Esophagus (tissue), 2 donors: Measurements from ENCODE around the gene MRC2. TPM values are rescaled to one million over a fixed set of nuclear protein-coding genes. Genes with fewer than 3 reads are reported as not detected.

ENCODE experiments used
- H3K27ac ChIP-seq, 2 donors: one replicate each; pipeline ENCODE4 v1.5.1; 2013; ENCODE audit warnings: low read depth in 2 of 2, mild to moderate bottlenecking in 2 of 2, inconsistent platforms in 1 of 2, low read length in 1 of 2, moderate library complexity in 1 of 2
- H3K27me3 ChIP-seq, 2 donors: one replicate each; pipeline ENCODE4 v1.6.1; 2013; ENCODE audit warnings: low read length in 2 of 2, control low read depth in 1 of 2, mild to moderate bottlenecking in 1 of 2; ENCODE audit not compliant: insufficient read depth in 2 of 2, control insufficient read depth in 1 of 2
- H3K36me3 ChIP-seq, 2 donors: one replicate each; pipeline ENCODE4 v1.6.1; 2013; ENCODE audit warnings: low read length in 1 of 2; ENCODE audit not compliant: control insufficient read depth in 2 of 2, insufficient read depth in 2 of 2
- H3K4me1 ChIP-seq, 2 donors: one replicate each; pipeline ENCODE4 v1.6.1; 2013; ENCODE audit warnings: low read length in 1 of 2; ENCODE audit not compliant: control insufficient read depth in 2 of 2, insufficient read depth in 2 of 2
- H3K4me3 ChIP-seq, 2 donors: one replicate each; pipeline ENCODE4 v1.5.1; 2013; ENCODE audit warnings: low read length in 2 of 2, mild to moderate bottlenecking in 2 of 2, low read depth in 1 of 2, moderate library complexity in 1 of 2
- H3K9me3 ChIP-seq, 2 donors: one replicate each; pipeline ENCODE4 v1.6.1; 2013; ENCODE audit warnings: mild to moderate bottlenecking in 2 of 2, low read depth in 1 of 2, low read length in 1 of 2, moderate library complexity in 1 of 2; ENCODE audit not compliant: control insufficient read depth in 2 of 2, insufficient read depth in 1 of 2
- WGBS, 2 donors: extraction: QIAGEN DNeasy Blood & Tissue Kit; methylation state at CpG; one replicate each; pipeline ENCODE4 v1.1.7; 2013; 5-methylcytosine and 5-hydroxymethylcytosine counted together
- polyA plus RNA-seq, 2 donors: library from polyadenylated mRNA; stranded (reverse); fragments of 200-250 nt; gene quantifications; one replicate each; pipeline ENCODE4 v1.2.3, GENCODE V29; 2013
- donor health status: healthy with polysubstance abuse.
- donor health status: Bipolar disorder and iron deficiency.

The MRC2 gene
- polyA plus RNA-seq, 2 donors = 24.6 to 54.6 TPM

DNA sequence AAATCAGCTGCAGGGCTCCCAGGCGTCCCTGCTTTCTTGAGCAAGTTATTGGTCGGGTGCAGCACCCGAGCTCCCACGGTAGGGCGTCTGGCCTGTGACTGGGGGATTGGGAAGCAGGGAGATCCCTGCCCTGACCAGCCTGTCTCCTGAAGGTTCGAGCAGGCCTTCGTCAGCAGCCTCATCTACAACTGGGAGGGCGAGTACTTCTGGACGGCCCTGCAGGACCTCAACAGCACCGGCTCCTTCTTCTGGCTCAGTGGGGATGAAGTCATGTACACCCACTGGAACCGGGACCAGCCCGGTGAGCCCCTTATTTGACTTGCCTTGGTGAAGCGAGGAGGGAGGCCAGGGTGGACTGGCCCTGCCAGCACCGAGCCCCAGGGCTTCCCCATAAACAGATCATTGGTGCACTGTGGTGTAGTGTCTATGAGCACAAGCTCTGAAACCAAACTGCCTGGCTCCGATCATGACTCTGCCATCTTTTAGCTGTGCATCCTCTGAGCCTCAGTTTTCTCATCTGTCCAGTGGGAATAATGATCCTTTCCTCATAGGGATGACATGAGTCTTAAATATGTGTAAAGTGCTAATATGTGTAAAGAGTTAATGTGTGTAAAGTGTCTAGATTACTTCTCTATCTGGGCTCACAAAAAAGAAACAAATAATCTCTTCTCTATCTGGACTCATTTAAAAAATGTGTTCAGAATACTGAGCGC is 48.9 kb downstream of the MRC2 start:
- Histone ChIP-seq H3K27me3 (no peaks in the 10 kb centered on the region), H3K36me3 (peaks cover 0 to 13% of the 10 kb centered on the region in 2 donors), H3K27ac (no peak overlapping the region), H3K4me1 (peaks cover 14 to 27% of the 10 kb centered on the region in 2 donors), H3K9me3 (no peaks in the 10 kb centered on the region), H3K4me3 (no peak overlapping the region)
- WGBS, 2 donors = 83 to 89% methylated on average over 16 of the region's 16 CpGs

DNA sequence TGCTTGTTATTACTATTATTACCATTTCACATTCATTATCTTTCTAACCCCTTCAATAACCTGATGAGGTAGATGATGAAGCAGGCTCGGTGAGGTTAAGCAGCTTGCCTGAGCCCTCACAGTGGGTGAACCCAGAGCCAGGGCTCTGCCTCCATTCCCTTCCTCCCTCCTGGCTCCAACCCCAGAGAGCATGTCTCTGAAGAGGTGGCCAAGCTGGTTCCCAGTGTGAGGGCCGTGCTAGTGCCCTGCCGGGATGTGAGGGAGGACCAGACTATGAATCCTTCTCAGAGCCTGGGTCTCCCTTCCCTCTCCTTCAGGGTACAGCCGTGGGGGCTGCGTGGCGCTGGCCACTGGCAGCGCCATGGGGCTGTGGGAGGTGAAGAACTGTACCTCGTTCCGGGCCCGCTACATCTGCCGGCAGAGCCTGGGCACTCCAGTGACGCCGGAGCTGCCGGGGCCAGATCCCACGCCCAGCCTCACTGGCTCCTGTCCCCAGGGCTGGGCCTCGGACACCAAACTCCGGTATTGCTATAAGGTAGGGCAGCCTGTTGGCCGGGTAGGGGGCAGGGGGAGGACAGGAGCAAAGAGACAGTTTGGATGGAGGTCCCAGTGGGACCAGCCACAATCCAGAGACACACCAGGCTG is 49.6 kb downstream of the MRC2 start:
- WGBS, 2 donors = 85 to 91% methylated on average over 18 of the region's 18 CpGs
- Histone ChIP-seq H3K4me1 (peaks cover 14 to 27% of the 10 kb centered on the region in 2 donors), H3K27me3 (no peaks in the 10 kb centered on the region), H3K27ac (no peak overlapping the region), H3K36me3 (peaks cover 0 to 13% of the 10 kb centered on the region in 2 donors), H3K9me3 (no peaks in the 10 kb centered on the region), H3K4me3 (no peak overlapping the region)

DNA sequence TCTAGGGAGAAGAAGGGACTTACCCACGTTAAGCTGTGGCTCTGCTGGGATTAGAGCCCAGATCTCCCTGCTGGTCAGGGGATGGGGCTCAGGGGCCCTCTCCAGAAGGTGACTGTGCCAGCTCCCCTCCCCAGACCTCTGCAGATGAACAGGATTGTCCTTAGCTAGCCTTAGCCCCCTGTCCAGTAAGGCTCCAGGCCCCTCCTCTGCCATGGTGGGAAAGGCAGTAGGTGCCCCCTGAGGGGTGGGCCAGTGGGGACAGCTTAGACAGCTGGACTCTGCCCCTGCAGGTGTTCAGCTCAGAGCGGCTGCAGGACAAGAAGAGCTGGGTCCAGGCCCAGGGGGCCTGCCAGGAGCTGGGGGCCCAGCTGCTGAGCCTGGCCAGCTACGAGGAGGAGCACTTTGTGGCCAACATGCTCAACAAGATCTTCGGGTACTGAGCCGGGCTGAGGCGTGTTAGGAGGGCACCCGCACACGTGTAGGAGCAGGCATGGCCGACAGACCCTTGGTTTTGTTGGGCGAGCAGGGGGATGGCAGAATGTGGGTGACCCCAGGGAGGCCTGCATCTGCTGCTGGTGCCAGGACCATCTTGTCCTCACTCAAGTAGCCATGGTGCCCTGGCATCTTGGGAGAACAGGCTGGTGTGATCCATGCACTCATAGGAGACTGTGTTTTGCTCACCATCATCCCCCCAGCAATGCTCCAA is 50.9 kb downstream of the MRC2 start:
- no peaks in the 10 kb centered on the region for H3K27me3 ChIP-seq
- WGBS, 2 donors = 80 to 84% methylated on average over 10 of the region's 10 CpGs
- no peaks in the 10 kb centered on the region for H3K9me3 ChIP-seq
- H3K36me3 ChIP-seq = peaks cover 0 to 13% of the 10 kb centered on the region in 2 donors
- no peak overlapping the region for H3K27ac ChIP-seq
- peaks cover 14 to 25% of the 10 kb centered on the region in 2 donors for H3K4me1 ChIP-seq
- H3K4me3 ChIP-seq = no peak overlapping the region

DNA sequence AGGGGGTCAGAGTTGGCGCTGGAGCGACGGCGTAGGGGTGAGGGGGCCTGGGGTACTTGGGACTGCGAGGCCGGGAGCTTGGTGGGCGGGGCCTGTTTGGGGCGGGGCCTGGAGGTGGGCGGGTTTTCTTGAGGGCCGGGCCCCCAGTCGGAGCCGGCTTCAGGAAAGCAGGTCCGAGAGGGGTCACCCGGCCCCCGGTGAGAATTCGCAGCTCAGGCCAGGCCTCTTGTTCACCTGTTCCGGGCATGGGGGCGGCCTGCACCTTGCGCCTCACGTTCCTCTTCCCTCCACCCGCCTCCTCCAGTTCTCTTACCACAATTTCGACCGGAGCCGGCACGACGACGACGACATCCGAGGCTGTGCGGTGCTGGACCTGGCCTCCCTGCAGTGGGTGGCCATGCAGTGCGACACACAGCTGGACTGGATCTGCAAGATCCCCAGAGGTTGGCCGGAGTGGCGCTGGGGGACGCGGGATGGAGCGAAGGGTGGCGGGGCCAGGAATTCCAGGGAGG is 52.5 kb downstream of the MRC2 start:
- H3K27ac ChIP-seq = peak overlapping the region; percentile 73 to 77
- 82 to 90% methylated on average over 33 to 37 of the region's 37 CpGs for WGBS, 2 donors

DNA sequence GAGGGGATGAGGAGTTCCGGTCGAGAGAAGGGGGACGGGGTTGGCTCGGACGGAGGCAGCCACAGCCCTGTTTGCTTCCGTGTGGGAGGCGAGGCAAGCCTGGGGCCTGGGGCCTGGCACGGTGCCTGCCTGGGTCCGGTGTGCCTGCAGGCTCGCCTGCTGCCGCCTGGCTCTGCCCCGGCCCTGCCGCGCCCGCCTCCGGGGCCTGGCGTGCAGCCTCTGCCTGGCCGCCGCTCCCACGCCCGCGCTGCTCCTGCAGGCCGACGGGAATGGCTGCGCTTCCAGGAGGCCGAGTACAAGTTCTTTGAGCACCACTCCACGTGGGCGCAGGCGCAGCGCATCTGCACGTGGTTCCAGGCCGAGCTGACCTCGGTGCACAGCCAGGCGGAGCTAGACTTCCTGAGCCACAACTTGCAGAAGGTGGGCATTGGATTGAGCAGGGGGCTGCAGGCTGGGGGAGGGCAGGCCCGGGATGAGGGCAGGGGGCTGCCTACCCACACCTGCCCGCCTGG is 53.1 kb downstream of the MRC2 start:
- Histone ChIP-seq H3K36me3 (peaks cover 0 to 10% of the 10 kb centered on the region in 2 donors), H3K4me1 (peaks cover 11 to 23% of the 10 kb centered on the region in 2 donors), H3K27ac (peak overlapping the region; percentile 73 to 77), H3K9me3 (no peaks in the 10 kb centered on the region), H3K4me3 (no peak overlapping the region), H3K27me3 (no peaks in the 10 kb centered on the region)
- WGBS, 2 donors = 56 to 61% methylated on average over 34 to 36 of the region's 36 CpGs

More for the DNA sequence above, 52.5 kb downstream of the MRC2 start:
- H3K4me1 ChIP-seq = peaks cover 11 to 25% of the 10 kb centered on the region in 2 donors
- H3K4me3 ChIP-seq = no peak overlapping the region
- H3K9me3 ChIP-seq = no peaks in the 10 kb centered on the region
- H3K36me3 ChIP-seq = peaks cover 0 to 10% of the 10 kb centered on the region in 2 donors
- H3K27me3 ChIP-seq = no peaks in the 10 kb centered on the region

DNA sequence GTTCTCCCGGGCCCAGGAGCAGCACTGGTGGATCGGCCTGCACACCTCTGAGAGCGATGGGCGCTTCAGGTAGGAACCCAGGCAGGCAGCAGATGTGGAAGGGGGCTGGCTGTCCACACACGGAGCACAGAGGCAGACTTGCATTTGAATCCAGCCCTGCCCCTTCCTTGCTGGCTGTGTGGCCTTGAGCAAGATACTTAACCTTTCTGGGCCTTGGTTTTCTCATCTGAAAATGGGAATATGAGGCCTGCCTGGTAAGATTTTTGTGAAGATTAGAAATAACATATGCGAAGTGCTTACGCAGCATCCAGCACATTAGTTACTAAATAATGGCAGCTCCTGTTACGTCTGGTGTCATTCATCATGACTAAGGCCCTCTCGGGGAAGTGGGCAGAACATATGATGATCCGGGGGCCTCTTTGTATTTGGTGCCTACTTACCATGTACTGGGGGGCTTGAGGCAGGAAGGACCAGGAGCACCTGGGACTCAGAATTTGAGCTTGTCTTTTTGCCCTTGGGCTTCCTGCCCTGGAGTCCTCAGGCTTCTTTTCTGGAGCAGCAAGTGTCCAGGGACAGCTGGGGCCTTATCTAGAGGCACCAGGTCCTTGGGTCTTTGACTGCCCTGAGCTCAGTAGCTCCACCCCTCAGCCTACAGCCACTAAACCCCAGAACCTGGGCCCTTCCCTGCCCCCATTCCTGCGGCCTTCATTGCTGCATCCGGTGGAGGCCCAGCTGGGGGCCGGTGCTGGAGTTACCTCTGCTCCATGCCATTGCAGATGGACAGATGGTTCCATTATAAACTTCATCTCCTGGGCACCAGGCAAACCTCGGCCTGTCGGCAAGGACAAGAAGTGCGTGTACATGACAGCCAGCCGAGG is 53.8 kb downstream of the MRC2 start:
- Histone ChIP-seq H3K27me3 (no peaks in the 10 kb centered on the region), H3K4me3 (no peak overlapping the region), H3K27ac (peak overlapping the region; percentile 73 to 77), H3K9me3 (no peaks in the 10 kb centered on the region), H3K4me1 (peaks cover 11 to 18% of the 10 kb centered on the region in 2 donors), H3K36me3 (peaks cover 0 to 10% of the 10 kb centered on the region in 2 donors)
- WGBS, 2 donors = 63 to 73% methylated on average over 17 of the region's 17 CpGs

DNA sequence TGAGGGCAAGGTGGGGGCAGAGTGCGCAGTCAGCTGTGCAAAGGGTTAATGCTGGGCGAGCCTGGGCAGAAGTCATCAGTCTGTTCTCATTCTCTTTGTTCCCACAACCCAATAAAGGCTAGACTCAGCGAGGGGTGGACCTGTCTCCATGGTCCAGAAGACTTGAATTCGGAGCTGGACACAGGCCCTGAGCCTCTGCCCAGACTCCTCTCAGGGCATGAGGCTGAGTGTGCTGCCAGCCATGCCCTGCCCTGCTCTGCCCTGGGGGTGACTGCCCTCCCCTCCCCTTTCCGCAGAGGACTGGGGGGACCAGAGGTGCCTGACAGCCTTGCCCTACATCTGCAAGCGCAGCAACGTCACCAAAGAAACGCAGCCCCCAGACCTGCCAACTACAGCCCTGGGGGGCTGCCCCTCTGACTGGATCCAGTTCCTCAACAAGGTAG is 54.5 kb downstream of the MRC2 start:
- Histone ChIP-seq H3K36me3 (peaks cover 0 to 6% of the 10 kb centered on the region in 2 donors), H3K27me3 (no peaks in the 10 kb centered on the region), H3K4me3 (no peak overlapping the region), H3K27ac (peak overlapping the region; percentile 55 to 73), H3K9me3 (no peaks in the 10 kb centered on the region), H3K4me1 (peaks cover 11 to 17% of the 10 kb centered on the region in 2 donors)
- 61 to 67% methylated on average over 8 of the region's 8 CpGs for whole genome bisulfite sequencing, 2 donors

DNA sequence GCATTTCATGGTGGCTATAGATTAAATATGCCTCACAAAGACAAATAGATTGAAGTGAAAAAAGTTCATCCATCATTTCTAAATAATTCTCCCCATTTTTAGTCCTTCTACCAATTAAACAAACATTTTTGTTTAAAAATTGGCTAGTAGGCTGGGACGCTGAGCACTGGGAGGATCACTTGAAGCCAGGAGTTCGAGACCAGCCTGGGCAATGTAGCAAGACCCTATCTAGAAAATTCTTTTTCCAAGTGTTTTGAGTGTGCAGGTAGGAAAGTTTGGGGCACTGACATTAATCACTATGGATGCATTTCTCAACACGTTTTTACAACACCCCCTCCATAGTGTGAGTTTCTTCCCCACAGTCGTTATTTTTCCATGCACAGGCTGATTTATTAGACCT is 56.7 kb downstream of the MRC2 start:
- H3K36me3 ChIP-seq = peaks cover 0 to 10% of the 10 kb centered on the region in 2 donors
- H3K4me3 ChIP-seq = no peak overlapping the region
- no peaks in the 10 kb centered on the region for H3K9me3 ChIP-seq
- H3K27me3 ChIP-seq = no peaks in the 10 kb centered on the region
- H3K27ac ChIP-seq = no peak overlapping the region
- 72 to 75% methylated on average over 4 of the region's 4 CpGs for WGBS, 2 donors
- H3K4me1 ChIP-seq = peaks cover 11 to 17% of the 10 kb centered on the region in 2 donors
